GM18909 (cell line): ENCODE results near the gene CHD6.

ENCODE experiments used
- ATAC-seq: cut with Tn5 transposase; IDR thresholded peaks from one replicate; pipeline ENCODE4 v1.9.1; 2021; ENCODE audit warnings: mild to moderate bottlenecking; ENCODE audit not compliant: unreplicated experiment, poor library complexity

CHD6 gene

GRCh38 chr20:41470362-41471095 is 147.6 kb downstream of the CHD6 start:
- no peak for ATAC-seq

- no peak for ATAC-seq
Measured at GRCh38 chr20:41469868-41470267, 148.3 kb downstream of the CHD6 start.

DNA sequence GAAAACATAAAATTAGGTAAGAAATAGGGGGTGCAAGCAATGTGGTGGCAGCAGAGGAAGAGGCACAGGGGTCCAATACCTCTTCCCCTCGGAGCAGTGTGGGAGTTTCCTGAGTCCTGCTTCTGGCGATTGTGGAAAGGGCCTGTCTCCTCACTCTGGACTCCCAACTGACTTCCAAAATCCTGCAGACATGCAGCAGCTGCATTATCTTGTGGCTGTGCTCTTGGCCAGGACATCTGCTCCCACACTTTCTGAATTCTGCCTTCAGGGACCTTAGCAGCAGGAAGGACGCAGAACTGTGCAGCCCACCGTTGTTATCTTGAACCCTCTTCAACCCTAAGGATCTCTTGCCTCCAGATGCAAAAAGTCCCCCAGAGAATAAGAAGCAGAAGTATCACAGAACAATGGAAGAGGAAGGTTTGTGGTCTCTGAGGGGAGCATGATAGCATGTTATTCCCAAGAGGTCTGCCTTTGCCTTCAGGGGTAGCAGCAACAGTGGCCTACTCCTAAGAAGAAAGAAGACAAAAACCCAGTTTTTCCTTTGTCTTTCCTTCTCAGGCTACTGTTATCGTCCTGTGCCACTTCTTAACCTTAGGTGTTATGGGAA is 149.1 kb downstream of the CHD6 start:
- no peak for ATAC-seq

DNA sequence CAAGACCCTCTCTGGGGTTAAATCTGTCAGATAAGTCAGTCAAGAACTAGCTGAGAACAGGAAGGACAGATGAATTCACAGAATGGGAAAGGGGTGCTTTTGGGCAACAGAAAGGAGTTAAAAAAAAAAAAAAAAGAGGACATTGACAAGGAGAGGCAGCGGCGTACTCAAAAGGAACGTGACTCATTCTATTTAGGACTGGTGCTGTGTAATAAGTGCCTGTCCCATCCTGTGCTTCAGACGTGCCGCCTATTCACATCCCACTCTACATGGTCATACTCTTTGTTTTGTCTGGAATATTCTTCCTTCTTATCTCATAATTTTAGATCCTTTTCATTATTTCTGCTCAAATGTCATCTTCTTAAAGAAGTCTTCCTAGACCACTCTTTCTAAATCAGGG is 150.5 kb downstream of the CHD6 start:
- ATAC-seq = no peak

DNA sequence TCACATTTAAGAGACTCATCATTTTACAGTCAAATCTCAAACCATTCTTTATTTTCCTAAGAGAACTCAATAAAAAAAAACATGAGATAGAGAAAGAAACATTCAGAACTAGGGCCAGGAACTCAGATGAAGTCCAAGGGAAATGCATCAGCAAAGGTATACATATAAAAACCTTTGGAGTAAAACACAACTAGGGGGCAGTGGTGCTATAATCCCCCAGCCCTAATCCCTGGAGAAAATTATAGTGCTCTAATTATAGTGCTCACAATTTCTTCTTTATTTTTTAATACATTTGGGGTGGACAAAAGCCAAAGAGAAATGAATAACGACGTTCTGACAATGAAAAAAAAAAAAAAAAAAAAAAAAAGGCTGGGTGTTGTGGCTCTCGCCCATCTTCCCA is 151.0 kb downstream of the CHD6 start:
- no peak for ATAC-seq

DNA sequence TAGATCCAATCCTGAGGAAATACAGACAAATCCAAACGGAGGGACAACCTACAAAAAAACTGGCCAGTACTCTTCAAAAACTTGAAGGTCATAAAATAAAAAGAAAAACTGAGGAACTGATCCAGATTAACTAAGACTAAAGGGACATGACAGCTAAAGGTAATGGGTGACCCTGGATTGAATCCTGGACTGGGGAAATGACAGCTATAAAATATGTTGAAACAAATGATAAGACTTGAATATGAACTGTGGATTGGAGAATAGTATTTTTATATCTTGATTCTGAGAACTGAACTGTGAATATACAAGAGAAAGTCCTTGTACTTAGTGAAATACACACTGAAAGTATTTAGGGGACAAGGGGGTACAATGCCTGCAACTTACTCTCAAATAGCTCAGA is 154.6 kb downstream of the CHD6 start:
- ATAC-seq = no peak

- ATAC-seq = peak; percentile 62
Measured at GRCh38 chr20:41462372-41463161, 155.6 kb downstream of the CHD6 start.

GRCh38 chr20:41458761-41459160 is 159.4 kb downstream of the CHD6 start:
- ATAC-seq = no peak

- no peak for ATAC-seq
Measured at GRCh38 chr20:41457173-41457857, 160.9 kb downstream of the CHD6 start.

DNA sequence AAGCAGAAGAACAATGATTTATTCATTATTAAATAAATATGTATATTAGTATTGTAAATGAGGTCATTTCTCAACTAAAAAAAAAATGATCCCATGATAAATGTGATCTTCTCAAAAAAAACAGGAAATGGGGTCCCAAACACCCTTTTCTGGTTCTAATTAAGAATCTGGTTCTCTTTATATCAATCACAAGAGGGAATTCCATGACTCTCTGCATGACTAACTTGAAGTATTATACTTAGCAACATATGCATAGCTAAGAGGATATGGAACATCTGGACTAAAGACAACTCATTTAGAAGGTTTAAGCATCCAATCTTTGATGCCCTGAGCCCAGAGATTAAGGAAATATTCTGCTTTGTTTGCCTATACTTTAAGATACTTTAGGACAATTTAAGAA is 161.8 kb downstream of the CHD6 start:
- no peak for ATAC-seq

- no peak for ATAC-seq
Measured at GRCh38 chr20:41454250-41454649, 163.9 kb downstream of the CHD6 start.

DNA sequence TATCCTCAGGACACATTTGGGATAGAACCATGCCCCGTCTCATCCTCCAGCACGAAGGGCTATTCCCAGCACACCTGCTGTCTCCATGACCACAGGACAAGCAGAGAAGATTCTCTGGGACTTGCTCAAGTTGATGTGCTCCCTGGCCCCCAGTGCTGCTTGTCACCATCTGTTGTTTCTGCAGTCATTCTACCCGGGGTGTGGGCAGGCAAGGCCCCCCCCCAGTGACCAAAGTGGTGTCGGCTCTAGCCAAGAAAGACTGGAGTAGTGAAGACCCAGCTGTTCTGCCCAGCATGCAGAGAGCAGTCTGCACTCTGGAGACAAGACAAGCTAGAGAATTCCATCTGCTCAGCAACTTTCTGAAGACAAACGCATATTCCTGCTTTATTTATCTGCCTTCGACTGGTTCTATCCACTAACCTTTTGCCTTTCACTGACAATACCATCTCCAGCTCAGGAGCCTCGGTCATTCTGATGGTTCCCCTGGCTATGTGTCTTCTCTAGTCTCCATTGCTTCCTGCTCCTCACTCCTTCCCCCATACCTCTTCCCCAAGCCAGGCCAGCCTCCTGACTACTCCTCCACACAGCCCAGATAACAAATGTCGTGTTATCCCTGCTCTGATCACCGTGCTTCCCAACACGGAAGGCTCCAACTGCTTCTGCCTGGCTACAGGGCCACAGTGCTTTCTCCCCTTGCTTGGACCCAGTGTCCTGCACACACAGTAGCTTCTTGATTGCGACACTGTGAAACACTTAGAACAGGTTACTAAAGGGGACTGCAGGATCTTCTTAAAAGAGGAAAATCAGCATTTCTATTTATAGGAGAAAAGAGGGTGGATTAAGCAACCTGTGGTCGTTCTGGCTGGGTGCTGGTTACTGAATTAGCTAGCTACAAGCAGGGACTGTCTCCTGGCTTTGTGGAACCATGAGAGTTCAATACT is 164.9 kb downstream of the CHD6 start:
- no peak for ATAC-seq

GRCh38 chr20:41452226-41452625 is 166.0 kb downstream of the CHD6 start:
- ATAC-seq = no peak

DNA sequence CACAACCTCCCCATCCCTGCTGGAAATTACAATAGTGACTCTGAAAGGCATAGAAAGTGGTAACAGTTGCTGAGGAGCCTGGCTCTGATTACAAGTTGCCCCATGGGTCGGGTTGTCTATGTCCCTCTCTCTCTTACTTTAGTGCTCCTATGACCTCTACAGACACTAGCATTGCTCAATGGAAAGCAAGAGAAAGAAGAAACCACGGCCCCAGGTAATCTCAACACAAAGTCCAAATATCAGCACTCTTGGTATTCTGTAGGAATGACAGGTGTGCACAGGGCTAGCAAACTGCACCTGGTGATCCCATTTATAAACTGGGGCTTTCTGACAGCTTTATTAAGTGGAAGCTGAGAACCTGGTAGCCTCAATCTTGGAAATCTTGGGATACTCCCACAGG is 171.2 kb downstream of the CHD6 start:
- no peak for ATAC-seq

- ATAC-seq = no peak
Measured at GRCh38 chr20:41446456-41446855, 171.7 kb downstream of the CHD6 start.

DNA sequence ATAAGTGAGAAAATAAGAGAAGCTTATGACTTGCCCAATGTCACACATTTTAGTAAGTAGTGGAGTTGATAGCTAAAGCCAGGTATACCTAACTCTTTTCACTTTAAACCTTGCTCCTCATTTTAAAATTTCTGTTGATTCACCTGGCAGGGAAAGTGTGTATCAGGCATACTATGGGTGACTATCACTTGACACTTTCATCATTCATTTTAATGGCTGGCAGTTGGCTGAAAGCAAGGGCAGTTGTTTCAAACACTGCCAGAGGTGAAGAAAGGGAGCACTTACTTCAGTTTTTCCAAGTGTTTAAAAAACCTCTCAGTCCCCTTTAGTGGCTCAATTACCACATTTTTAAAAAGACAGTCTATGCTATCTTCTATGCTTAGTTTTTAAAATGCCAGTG is 173.4 kb downstream of the CHD6 start:
- no peak for ATAC-seq

DNA sequence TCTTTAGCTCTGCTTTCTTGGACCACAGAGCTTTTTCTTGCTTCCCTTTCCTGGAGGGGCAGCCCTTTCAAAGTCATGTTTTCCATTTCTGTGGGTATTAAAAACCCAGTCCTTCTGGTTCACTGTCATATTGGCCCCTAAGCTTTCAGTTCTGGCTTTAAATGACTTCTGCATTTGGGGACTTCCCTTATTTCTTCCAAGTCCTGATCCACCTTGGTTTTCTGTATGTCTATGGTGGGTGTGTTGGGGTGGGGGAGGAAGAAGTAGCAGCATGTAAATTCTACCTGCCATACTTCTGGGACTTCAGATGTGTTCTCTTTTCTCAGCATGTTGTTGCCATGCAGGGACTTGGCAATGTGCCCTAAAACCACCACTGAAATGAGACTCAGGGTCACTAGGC is 174.5 kb downstream of the CHD6 start:
- no peak for ATAC-seq

DNA sequence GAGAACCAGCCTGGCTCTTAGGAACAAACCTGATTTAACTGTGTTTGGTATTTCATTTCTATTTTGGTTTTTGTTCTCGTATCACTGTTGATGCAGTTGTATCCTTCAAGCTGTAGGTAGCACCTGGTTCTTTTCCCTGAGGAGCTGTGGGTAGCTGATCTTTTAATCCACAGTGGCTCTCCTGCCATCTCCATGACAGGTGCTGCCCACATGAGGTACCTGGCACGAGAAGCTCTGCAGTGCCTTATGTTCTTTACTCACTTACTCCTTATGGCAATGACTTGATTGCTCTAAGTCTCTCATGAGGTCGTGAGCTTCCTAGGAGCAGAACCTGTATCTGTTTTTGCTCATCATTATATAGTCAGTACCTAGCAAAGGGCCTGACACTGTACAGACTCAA is 177.3 kb downstream of the CHD6 start:
- no peak for ATAC-seq

DNA sequence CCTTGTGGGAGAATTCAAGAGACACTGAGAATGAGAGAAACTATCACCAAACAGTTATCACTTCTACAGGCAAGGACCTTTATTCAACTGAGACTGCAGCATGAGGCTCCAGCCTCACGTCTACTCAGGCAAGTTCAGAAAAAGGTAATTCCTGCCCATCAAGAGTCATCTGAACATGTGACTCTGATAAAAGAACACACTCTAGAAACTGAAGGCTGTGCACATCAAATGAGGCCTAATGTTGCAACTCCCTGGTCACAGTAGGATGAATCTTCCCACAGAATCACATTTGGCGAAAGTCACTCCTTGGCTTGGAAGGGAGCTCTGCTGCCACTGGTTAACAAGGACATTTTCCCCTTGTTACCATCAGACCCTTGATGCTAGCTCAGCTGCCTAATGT is 180.3 kb downstream of the CHD6 start:
- no peak for ATAC-seq

- no peak for ATAC-seq
Measured at GRCh38 chr20:41436679-41437078, 181.5 kb downstream of the CHD6 start.
